ENCODE measurements around the gene H6PD. TPM values are rescaled to one million over a fixed set of nuclear protein-coding genes. Genes with fewer than 3 reads are reported as not detected.

Gene H6PD
- total and polyA plus RNA-seq, 4 experiments from 2014 or later: 5.5 to 18.8 (median 15.7) TPM

- Mint-ChIP-seq H3K4me1 (peaks cover 18 to 37% (median 25%) of the 10 kb centered on the region in 4 donors), H3K36me3 (peaks cover 3 to 4% of the 10 kb centered on the region in 2 donors), H3K27ac (no peak overlapping the region), H3K4me3 (no peak overlapping the region), H3K27me3 (no peaks in the 10 kb centered on the region), H3K9me3 (peaks cover 0 to 4% (median 3%) of the 10 kb centered on the region in 8 donors)
- DNase-seq: peak; percentile 39 to 61 (median 40)
- ChIA-PET POLR2A (ENCODE audit: partially characterized antibody) (no interaction called here), CTCF (ENCODE audit: partially characterized antibody) (no interaction called here)
- H3K27ac ChIP-seq (ENCODE audit: low read depth, low read length): peak overlapping the region; percentile 27
- no peaks in the 10 kb centered on the region for H3K36me3 ChIP-seq (ENCODE audit: insufficient read depth, low read length)
- H3K27me3 ChIP-seq (ENCODE audit: insufficient read depth, low read length): no peaks in the 10 kb centered on the region
- peak overlapping the region; percentile 64 to 85 for H3K4me3 ChIP-seq (ENCODE audit: low read length in 2 of 2)
- intact Hi-C loops (cut with micrococcal nuclease): loop anchor here (5.0 to 10.0 kb wide), 3 partner anchors 131 to 281 kb away; partner anchors contain the start of gene GPR157
- H3K4me1 ChIP-seq (ENCODE audit: insufficient read depth, low read length): peaks cover 31% of the 10 kb centered on the region
- H3K9me3 ChIP-seq (ENCODE audit: control insufficient read depth in 1 of 2, low read length in 2 of 2): no peaks in the 10 kb centered on the region
These were observed 59.2 kb downstream of the H6PD start for GRCh38 chr1:9293533-9294404.

- Mint-ChIP-seq H3K9me3 (no peaks in the 10 kb centered on the region), H3K4me1 (peaks cover 15 to 37% (median 23%) of the 10 kb centered on the region in 4 donors), H3K4me3 (no peak overlapping the region), H3K27ac (no peak overlapping the region), H3K27me3 (no peaks in the 10 kb centered on the region), H3K36me3 (no peaks in the 10 kb centered on the region)
- no peak overlapping the region for H3K27ac ChIP-seq (ENCODE audit: low read depth, low read length)
- no peaks in the 10 kb centered on the region for H3K9me3 ChIP-seq (ENCODE audit: control insufficient read depth in 1 of 2, low read length in 2 of 2)
- POLR2A ChIA-PET (ENCODE audit: partially characterized antibody): interaction anchor here (1.1 kb wide), 1 partner anchor 133 kb away, joined by 3 read pairs; no protein-coding TSS in a partner anchor
- peaks cover 31% of the 10 kb centered on the region for H3K4me1 ChIP-seq (ENCODE audit: insufficient read depth, low read length)
- peak overlapping the region; percentile 64 to 85 for H3K4me3 ChIP-seq (ENCODE audit: low read length in 2 of 2)
- no peak for DNase-seq
- CTCF ChIA-PET (ENCODE audit: partially characterized antibody): interaction anchor here (0.6 kb wide), 1 partner anchor 161 kb away, joined by 3 read pairs; no protein-coding TSS in a partner anchor
- H3K27me3 ChIP-seq (ENCODE audit: insufficient read depth, low read length): no peaks in the 10 kb centered on the region
- no peaks in the 10 kb centered on the region for H3K36me3 ChIP-seq (ENCODE audit: insufficient read depth, low read length)
- intact Hi-C loops (cut with micrococcal nuclease): loop anchor here (5.0 to 10.0 kb wide), 3 partner anchors 130 to 280 kb away; partner anchors contain the start of gene GPR157
These were observed 59.8 kb downstream of the H6PD start for GRCh38 chr1:9294405-9294773.

- Mint-ChIP-seq H3K27ac (peak overlapping the region in 5 of 7 donors; percentile 11 to 74 (median 24)), H3K36me3 (no peaks in the 10 kb centered on the region), H3K4me3 (peak overlapping the region in 5 of 8 donors; percentile 5 to 55 (median 35)), H3K27me3 (no peaks in the 10 kb centered on the region), H3K4me1 (peaks cover 9 to 32% (median 17%) of the 10 kb centered on the region in 4 donors), H3K9me3 (no peaks in the 10 kb centered on the region)
- ChIA-PET POLR2A (ENCODE audit: partially characterized antibody) (interaction anchor here (1.1 kb wide), 1 partner anchor 132 kb away, joined by 3 read pairs; no protein-coding TSS in a partner anchor), CTCF (ENCODE audit: partially characterized antibody) (interaction anchor here (0.6 to 2.5 kb wide), 2 partner anchors 161 kb away, joined by 3 to 10 read pairs; no protein-coding TSS in a partner anchor)
- no peaks in the 10 kb centered on the region for H3K36me3 ChIP-seq (ENCODE audit: insufficient read depth, low read length)
- no peaks in the 10 kb centered on the region for H3K9me3 ChIP-seq (ENCODE audit: control insufficient read depth in 1 of 2, low read length in 2 of 2)
- H3K27me3 ChIP-seq (ENCODE audit: insufficient read depth, low read length): no peaks in the 10 kb centered on the region
- no peak overlapping the region for H3K4me3 ChIP-seq (ENCODE audit: low read length in 2 of 2)
- no peak for DNase-seq
- intact Hi-C loops (cut with micrococcal nuclease): loop anchor here (5.0 to 10.0 kb wide), 3 partner anchors 130 to 280 kb away; partner anchors contain the start of gene GPR157
- H3K27ac ChIP-seq (ENCODE audit: low read depth, low read length): no peak overlapping the region
- peaks cover 25% of the 10 kb centered on the region for H3K4me1 ChIP-seq (ENCODE audit: insufficient read depth, low read length)
These were observed 60.5 kb downstream of the H6PD start for GRCh38 chr1:9294910-9295636.

DNA sequence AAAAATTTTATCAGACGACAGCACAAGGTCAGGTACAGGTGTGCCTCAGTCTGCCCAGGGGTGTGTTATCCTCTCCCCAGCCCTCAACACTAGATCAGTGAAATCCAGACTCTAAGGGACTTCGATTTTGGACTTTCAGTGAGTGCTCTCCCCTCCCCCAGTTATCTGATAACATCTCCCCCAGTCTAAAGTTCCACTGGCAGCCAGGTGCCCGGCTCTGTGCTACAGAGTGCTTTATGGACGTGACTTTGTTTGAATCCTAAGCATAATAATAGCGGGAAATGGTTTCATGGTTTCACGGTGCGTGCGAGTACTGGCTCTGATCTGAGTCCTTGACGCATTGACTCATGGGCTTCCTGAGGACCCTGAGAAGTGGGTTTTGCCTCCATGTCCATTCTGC, 61.3 kb downstream of the H6PD start:
- no peak overlapping the region for H3K27ac ChIP-seq (ENCODE audit: low read depth, low read length)
- peak overlapping the region in 5 of 8 donors; percentile 10 to 64 (median 38) for H3K4me3 Mint-ChIP-seq
- peaks cover 22% of the 10 kb centered on the region for H3K4me1 ChIP-seq (ENCODE audit: insufficient read depth, low read length)
- H3K9me3 Mint-ChIP-seq: no peaks in the 10 kb centered on the region
- H3K36me3 ChIP-seq (ENCODE audit: insufficient read depth, low read length): no peaks in the 10 kb centered on the region
- ChIA-PET POLR2A (ENCODE audit: partially characterized antibody) (no interaction called here), CTCF (ENCODE audit: partially characterized antibody) (interaction anchor here (2.5 kb wide), 1 partner anchor 160 kb away, joined by 10 read pairs; no protein-coding TSS in a partner anchor)
- H3K9me3 ChIP-seq (ENCODE audit: control insufficient read depth in 1 of 2, low read length in 2 of 2): no peaks in the 10 kb centered on the region
- H3K4me3 ChIP-seq (ENCODE audit: low read length in 2 of 2): no peak overlapping the region
- H3K27me3 Mint-ChIP-seq: no peaks in the 10 kb centered on the region
- H3K36me3 Mint-ChIP-seq: no peaks in the 10 kb centered on the region
- H3K27me3 ChIP-seq (ENCODE audit: insufficient read depth, low read length): no peaks in the 10 kb centered on the region
- H3K4me1 Mint-ChIP-seq: peaks cover 12 to 32% (median 19%) of the 10 kb centered on the region in 4 donors
- peak overlapping the region in 1 of 7 donors; percentile 49 for H3K27ac Mint-ChIP-seq
- intact Hi-C loops (cut with micrococcal nuclease): loop anchor here (10.0 kb wide), 2 partner anchors 129 to 279 kb away; no protein-coding TSS in a partner anchor
- DNase-seq: no peak

- no peaks in the 10 kb centered on the region for H3K9me3 ChIP-seq (ENCODE audit: control insufficient read depth in 1 of 2, low read length in 2 of 2)
- H3K27ac ChIP-seq (ENCODE audit: low read depth, low read length): no peak overlapping the region
- Mint-ChIP-seq H3K36me3 (no peaks in the 10 kb centered on the region), H3K9me3 (no peaks in the 10 kb centered on the region), H3K27me3 (no peaks in the 10 kb centered on the region), H3K27ac (no peak overlapping the region), H3K4me1 (peaks cover 14 to 36% (median 18%) of the 10 kb centered on the region in 4 donors), H3K4me3 (no peak overlapping the region)
- DNase-seq: no peak
- intact Hi-C loops (cut with micrococcal nuclease): loop anchor here (10.0 kb wide), 2 partner anchors 128 to 278 kb away; no protein-coding TSS in a partner anchor
- POLR2A ChIA-PET (ENCODE audit: partially characterized antibody): no interaction called here
- peaks cover 22% of the 10 kb centered on the region for H3K4me1 ChIP-seq (ENCODE audit: insufficient read depth, low read length)
- no peak overlapping the region for H3K4me3 ChIP-seq (ENCODE audit: low read length in 2 of 2)
- H3K27me3 ChIP-seq (ENCODE audit: insufficient read depth, low read length): no peaks in the 10 kb centered on the region
- H3K36me3 ChIP-seq (ENCODE audit: insufficient read depth, low read length): no peaks in the 10 kb centered on the region
- CTCF ChIA-PET (ENCODE audit: partially characterized antibody): interaction anchor here (0.6 to 2.5 kb wide), 3 partner anchors 14 to 197 kb away, joined by 3 to 10 read pairs (median 4); no protein-coding TSS in a partner anchor
These were observed 62.3 kb downstream of the H6PD start for GRCh38 chr1:9296850-9297249.

GRCh38 chr1:9297831-9298230, 63.3 kb downstream of the H6PD start:
- Histone ChIP-seq H3K4me1 (ENCODE audit: insufficient read depth, low read length) (peaks cover 22% of the 10 kb centered on the region), H3K36me3 (ENCODE audit: insufficient read depth, low read length) (no peaks in the 10 kb centered on the region), H3K9me3 (ENCODE audit: control insufficient read depth in 1 of 2, low read length in 2 of 2) (no peaks in the 10 kb centered on the region), H3K4me3 (ENCODE audit: low read length in 2 of 2) (no peak overlapping the region), H3K27ac (ENCODE audit: low read depth, low read length) (no peak overlapping the region), H3K27me3 (ENCODE audit: insufficient read depth, low read length) (no peaks in the 10 kb centered on the region)
- Mint-ChIP-seq H3K4me1 (peaks cover 17 to 43% (median 20%) of the 10 kb centered on the region in 4 donors), H3K27me3 (no peaks in the 10 kb centered on the region), H3K9me3 (no peaks in the 10 kb centered on the region), H3K27ac (no peak overlapping the region), H3K36me3 (peaks cover 0 to 1% of the 10 kb centered on the region in 2 donors), H3K4me3 (no peak overlapping the region)
- intact Hi-C loops (cut with micrococcal nuclease): loop anchor here (10.0 kb wide), 2 partner anchors 127 to 277 kb away; no protein-coding TSS in a partner anchor
- CTCF ChIA-PET (ENCODE audit: partially characterized antibody): interaction anchor here (1.1 to 2.5 kb wide), 3 partner anchors 158 to 196 kb away, joined by 3 to 10 read pairs (median 3); no protein-coding TSS in a partner anchor
- DNase-seq: no peak
- POLR2A ChIA-PET (ENCODE audit: partially characterized antibody): no interaction called here

Data from CD4-positive, alpha-beta memory T cell (primary cell).